GM18870 (cell line): ENCODE results near the gene MRPL37.
"Not testable (repeated sequence)": the region's sequence is repeated elsewhere in the genome, so short reads cannot be mapped to it uniquely, and the experiment has no call there.

Experiments used
- ATAC-seq: cut with Tn5 transposase; IDR thresholded peaks from one replicate; pipeline ENCODE4 v1.9.1; 2021; ENCODE audit warnings: moderate library complexity; ENCODE audit not compliant: unreplicated experiment

Gene MRPL37

DNA sequence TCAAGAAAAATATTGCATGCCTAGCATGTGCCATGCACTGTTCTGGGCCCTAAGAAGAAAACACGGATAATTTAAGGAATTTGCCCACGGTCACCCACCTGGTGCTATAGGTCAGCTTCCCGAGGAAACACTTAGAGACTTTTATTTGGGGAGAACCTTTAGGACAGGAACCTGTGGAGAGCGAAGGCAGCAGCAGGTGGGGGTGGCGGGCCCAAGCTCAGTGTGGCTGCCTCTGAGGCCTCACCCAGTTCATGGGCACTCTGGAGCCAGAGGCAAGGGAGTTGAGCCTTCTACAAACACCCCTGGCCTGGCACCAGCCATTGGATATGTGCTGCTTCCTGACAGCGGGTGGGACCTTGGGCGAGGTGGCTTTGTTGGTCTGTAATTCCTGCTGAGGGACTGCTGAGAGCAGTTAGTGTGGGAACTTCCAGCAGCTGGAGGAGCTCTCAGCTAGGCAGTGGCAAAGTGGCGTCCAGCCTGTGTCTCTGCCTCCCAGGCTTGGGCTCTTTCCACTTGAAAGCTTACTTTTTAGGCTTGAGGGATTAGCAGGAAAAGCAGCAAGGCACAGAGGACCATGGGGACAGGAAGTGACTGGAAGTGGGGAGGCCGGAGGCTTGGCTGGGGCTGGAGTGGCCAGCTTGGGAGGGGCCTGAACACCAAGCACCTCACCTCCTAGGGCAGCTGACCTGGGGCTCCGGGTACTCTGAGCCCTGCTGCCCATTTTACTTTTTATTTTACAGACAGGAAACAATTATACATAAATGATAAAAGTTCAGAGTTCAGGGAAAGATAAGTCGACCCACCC is 19.1 kb downstream of the MRPL37 start:
- ATAC-seq: no peak

DNA sequence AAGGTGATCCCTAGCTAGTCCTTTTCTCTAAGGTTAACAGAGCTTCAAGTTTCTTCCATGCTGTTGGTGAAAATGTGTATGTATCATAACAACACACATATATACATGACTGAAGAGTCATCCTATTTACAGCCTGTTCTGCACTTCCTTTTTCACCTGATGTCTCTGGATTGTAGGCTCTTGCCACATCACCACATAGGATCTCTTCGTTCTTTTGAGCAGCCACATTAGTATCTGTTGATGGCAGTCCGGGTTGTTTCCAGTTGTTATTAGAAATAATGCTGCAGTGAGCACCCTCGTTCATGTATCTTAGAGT is 19.7 kb downstream of the MRPL37 start:
- ATAC-seq: no peak

DNA sequence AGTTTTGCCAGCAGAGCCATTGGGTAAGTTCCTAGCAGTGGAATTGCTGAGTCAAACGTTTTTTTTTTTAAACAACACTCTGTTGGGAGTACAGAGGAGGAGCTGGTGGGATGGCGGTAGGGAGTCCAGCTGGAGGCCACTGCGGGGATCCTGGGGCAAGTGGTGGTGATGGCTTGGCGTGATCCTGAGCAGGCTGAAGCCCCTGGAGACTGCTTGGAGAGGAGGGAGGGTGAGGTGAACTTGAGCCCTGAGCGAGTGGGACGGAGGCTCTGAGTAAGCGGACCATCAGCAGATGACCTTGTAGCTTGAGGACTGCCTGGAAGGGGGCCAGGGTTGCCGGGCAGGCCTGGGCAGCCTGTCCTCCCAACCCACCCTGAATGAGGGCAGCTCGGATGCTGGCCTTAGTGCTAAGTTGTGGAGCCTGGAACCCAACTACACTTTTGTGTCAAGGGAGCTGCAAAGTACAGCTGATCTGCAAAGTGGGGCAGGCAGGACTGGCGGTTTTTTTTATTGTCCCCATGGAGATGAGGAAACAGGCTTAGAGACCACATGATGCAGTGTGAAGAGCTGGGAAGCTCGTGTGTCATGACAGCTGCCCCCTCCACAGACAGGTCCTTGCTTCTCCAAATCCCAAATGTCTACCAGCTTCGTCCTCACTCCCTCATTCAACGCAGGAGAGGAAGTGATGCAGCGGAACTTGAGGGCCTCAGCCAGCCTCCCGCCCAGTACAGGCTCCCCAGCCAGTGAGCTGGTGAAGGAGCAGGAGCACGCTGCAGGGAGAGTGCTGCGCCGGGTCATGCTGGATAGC is 20.2 kb downstream of the MRPL37 start:
- no peak for ATAC-seq

DNA sequence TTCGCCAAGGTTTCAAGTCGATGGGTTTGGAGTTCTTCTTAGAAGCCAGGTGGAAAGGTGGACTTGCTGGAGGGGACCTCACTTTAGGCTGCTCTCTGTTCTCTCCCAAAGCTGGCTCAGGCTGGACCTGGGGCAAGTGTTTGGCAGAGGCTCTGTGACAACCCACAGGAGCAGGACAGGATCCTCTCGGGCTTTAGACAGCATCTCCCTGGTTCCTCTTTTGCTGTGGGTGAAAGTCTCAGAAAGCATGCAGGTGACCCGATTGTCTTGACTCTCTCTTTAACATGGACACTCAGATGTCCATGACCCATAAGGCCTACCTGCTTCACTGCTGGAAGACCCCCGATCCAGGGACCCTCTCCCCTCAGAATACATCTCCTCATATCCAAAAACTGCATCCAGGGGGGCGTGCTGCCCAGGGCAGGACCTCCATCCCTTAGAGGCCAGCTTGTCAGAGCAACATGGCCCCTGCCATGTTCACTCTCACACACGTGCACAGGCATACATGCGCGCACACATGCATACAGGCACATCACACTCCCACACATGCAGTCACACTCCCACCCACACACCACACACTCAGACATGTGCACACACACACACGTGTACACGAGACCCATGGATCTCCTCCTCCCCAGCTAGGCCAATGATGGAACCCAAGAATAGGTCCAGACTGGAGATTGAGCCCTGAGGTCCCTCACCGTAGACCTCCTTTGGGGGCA is 21.3 kb downstream of the MRPL37 start:
- ATAC-seq: no peak

DNA sequence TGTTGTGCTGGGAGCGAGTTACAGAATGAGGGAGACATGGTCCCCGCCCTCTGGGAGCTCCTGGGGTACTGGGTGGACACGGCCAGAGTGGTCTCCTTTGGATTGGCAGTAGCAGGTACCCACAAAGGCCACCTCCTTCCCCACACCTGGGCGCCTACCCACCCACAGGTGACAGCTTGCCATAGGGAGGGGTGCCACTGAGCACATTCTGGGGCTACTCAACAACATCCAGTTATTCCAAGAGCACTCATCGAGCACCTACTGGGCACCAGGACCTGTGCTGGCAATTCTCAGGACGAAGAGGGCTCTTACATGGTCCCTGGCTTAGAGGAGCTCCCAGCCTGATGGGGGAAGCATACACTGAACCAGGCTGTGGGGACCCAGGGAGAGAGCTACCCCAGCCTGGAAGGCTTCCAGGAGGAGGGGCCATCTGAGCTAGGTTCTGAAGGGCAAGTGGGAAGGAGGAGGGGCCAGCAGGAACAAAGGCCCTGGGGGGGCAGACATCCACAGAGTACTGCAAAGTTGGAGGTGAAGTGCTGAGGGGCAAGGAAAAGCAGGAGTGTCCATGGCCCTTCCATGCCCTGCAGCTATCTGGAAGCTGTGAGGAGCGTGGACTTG is 22.0 kb downstream of the MRPL37 start:
- ATAC-seq: no peak

DNA sequence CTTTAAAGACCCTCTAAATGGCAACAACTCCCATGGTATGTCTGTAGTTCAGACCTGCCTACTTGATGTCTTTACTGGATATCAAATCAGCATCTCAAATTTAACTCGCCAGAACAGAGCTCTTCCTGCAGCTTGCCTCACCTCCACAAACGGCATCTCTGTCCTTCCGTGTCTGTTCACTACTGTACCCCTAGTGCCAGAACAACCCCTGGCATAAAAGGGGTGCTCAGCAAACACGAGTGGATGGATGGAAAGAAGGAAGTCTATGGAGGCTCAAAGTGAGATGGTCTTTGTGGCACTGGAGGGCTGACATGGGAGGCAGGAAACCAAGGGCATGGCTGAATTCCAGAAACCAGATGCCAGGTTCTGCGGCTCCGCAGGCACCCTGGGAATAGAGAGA is 22.7 kb downstream of the MRPL37 start:
- ATAC-seq: no peak

DNA sequence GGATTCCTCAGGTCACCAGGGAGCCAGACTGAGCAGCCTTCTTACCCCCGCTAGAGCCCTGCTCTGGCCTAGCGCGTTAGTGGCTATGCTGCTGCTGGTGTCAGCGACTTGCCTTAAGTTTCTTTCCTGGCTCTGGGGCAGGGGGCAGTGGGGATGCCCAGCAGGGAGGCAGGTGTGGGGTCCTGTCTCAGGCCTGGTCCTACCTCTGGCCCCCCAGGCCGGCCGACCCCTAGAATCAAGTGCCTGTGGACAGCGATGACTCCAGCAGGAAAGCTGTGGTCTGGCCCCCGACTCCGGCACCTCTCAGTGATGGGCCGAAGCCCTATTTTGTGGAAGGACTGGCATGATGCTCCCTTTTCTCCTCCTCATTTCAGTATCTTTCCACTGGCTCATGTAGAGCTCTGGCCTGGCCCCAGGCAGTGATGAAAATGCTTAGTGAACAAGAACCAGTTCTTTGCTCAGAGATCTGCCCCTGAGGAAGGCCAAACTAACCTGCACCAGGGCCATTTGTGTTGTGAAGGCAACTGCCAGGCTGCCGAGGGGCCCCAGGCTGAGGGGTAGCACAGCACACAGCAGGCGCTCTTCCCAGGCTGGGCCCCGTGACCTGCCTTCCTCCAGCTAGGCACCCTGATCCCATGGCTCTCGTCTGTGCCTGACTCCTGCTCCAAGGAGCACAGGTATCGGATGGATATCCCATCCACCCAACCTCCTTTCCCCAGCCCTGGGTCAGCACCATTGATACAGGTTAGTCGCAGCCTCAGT is 23.7 kb downstream of the MRPL37 start:
- ATAC-seq: no peak

DNA sequence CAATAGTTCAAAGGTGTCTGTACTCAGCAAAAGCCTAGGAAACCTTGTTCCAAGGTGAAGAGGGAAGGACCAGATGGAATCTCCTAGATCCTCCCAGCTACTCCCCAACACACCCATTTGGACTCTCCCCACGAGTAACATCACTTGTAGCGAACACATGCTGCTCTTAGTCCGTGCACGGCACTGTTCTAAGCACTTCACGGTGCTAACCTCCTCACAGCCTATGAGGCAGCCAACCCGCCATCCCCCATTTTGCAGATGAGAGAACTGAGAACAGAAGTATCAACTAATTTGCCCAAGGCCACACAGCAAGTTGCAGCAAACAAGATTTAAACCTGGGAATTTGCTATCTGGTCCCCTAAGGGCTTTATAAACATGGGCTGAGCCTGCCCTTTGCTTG is 24.3 kb downstream of the MRPL37 start:
- ATAC-seq: no peak

DNA sequence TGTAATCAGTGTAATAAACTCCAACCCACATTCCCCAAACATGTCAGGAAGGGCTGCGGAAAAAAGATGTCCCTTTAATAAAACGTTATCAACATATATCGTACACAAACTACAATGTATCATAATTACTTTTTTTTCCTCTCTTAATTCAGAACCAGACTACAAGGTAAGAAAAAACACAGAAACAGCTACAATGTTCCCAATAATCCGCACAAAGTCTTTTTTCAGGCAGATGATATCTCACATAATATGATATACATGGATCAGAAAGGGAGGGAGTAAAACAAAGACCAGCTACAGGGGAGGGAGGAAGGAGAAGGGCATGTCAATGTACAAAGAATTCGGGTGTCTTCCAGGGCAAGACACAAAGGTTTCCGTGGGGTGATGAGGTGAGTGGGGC is 25.4 kb downstream of the MRPL37 start:
- no peak for ATAC-seq

DNA sequence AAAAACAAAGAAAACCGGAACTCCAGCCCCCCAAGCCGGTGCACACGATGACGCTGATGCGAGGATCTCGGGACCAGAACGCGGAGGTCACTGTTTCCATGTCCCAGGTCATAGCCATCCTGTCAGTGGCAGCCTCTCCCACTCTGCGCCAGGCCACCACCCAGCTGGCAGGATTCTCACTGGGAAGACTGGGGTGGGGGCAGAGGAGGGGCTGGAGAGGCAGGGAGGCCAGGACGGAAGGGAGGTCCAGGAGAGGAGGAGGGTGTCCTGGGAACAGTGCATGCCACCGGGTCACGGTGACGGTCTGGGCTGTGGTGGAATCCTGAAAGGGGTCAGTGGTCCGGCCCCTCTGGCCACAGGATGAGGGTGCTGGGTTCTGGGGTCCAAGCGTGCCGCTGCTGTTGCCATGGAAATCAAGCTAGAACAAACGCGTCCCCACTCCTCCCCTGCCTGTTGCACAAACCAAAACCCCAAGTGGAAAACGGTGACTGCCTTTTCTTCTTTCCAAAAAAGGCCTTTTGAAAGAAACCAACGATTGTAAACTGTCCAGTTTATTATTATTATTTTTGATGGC is 26.1 kb downstream of the MRPL37 start:
- no peak for ATAC-seq

DNA sequence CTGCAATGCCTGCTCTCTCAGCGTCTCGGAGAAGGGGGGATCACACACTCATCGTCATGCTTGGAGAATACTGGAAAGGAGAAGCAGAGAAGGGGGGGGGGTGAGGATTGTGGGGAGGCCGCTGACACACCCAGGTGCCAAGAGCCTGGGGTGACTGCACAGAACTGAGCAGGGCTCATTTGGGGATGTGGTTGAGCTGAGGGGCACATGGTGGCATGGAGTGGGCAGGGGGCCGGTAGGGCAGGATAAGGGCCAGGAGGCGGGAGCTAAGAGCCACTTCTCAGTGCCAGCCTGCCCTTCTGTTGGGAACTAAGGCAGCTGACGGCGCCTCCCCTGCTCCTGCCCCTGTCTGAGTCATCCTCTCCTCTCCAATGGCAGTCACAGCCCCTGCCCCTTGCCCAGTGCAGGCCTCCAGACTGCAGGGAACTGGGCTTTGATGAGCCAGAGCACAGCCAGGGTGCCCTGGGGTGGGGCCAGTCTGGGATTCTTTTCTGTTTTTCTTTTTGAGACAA is 27.2 kb downstream of the MRPL37 start:
- no peak for ATAC-seq

DNA sequence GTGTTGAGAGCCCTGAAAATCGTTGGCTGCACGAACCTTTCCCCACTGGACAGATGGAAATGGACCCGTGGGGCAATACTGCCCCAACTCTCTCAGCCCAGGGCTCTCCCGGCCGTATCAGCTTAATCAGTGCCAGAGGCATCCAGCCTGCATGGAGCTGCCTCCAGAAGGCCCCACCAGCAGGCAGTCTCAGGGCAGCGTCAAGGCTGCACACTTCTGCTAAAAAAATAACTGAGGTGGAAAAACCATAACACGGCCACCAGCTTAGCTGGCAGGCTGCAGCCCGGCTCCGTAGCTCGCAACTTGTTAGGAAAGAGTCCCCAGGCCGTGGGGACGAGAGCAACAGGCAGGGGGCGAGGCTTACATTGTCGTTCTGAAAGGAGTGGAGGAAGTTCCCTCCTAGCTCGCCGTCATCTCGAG is 27.9 kb downstream of the MRPL37 start:
- no peak for ATAC-seq

DNA sequence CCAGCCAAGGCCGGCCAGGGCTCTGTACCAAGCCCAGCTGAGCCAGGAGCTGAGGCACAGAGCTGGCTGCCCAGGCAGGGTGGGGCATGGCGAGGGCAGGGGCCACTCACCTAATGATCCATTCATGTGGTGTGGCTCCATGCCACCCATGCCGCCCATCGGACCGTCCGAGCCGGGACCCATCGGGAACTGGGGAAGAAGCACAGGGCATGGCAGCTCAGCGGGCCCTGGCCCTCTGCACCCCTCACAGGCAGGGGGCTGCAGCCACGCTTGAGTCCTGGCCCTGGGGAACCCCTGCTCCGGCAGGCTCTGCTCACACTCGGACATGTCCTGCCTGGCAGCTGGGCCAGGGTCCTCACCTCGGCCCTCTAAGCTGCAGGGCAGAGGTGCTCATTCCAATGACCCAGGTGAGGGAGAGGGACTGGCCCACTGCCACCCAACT is 28.7 kb downstream of the MRPL37 start:
- ATAC-seq: no peak

DNA sequence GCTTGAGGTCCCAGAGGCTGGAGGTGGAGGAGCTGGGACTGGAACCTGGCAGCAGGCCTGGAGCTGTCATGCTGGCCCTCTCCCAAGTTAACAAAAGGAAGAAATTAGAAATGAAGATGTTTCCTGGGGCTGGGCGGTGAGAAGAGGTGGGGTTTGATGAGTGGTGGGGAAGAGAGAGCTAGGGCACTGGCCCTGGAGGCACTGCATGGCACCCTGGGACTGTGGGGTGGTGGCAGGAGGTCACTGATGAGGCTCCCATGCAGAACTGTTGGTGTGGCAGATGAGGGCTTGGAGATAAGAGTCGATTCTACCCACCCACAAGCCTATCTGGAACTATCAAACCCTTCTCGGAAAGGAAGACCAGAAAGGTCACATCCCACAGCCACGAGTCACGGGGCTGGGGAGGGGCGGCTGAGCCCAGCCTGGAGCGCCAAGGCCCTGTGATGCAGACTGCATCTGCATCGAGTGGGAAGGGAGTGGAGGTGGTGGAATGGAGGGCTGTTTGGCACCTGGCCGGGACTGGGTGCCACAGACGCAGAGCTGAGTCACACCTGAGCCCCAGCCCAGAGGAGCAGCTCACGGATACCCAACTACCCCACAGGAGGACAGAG is 29.4 kb downstream of the MRPL37 start:
- no peak for ATAC-seq

DNA sequence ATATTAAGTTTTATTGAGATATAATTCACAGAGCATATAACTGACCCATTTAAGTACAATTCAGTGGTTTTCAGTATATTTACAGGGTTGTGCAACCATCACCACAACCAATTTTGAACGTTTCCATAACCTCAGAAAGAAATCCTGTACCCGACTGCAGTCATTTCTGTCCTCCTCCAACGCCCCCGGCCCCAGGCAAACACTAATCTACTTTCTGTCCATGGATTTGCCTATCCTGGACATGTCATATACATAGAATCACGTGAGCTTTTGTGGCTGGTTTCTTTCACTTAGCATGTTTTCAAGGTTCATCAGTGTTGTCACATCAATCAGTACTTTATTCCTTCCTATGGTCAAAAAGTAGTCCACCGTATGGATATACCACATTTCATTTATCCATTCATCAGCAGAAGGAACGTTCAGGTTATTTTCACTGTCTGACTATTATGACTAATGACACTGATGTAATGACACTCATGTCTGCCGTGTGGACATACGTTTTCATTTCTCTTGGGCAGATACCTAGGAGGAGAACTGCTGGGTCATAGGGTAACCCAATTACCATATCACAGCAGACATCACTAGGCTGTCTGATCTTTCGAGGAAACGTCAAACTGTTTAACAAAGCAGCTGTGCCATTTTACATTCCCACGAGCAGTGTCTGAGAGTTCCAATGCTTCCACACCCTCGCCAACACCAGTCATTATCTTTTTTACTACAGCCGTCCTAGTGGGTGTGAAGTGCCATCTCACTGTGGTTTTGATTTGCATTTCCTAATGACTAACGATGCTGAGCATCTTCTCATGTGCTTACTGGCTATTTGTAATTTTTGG is 30.8 kb downstream of the MRPL37 start:
- no peak for ATAC-seq

DNA sequence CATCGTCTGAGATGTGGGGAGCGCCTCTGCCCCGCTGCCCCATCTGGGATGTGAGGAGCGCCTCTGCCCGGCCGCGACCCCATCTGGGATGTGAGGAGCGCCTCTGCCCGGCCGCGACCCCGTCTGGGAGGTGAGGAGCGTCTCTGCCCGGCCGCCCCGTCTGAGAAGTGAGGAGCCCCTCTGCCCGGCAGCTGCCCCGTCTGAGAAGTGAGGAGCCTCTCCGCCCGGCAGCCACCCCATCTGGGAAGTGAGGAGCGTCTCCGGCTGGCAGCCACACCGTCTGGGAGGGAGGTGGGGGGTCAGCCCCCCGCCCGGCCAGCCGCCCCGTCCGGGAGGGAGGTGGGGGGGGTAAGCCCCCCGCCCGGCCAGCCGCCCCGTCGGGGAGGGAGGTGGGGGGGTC is 33.2 kb downstream of the MRPL37 start:
- ATAC-seq: not testable (repeated sequence)

DNA sequence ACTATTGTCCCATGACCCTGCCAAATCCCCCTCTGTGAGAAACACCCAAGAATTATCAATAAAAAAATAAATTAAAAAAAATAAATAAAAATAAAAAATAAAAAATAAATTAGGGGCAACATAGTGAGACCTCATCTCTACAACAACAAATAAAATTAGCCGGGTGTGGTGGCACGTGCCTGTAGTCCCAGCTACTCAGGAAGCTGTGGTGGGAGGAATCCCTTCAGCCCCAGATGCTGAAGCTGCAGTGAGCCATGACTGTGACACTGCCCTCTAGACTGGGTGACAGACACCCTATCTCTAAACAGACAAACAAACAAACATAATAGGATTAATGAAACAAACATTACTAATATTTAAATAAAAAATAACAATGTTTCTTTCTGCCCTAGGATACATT is 34.3 kb downstream of the MRPL37 start:
- ATAC-seq: no peak

DNA sequence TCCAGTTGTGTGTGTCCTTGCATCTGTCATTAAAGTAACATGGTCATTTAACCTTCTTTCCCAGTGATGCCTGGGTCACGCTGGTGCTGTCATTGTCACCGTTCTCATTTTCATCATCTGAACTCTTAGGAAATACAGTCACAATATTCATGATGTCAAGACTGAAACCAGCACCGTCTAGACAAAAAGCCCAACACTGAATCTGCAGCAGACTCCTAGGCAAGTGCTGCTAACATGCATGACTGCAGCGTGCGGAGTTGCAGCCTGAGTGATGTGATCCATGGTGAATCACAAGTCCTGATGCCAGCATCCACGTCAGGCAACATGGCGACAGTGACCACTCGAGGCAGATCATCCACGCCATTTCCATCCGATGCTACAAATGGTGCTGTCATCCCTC is 37.6 kb downstream of the MRPL37 start:
- ATAC-seq: no peak
